HG03521 (cell line): ENCODE measurements around the gene SLC7A1.

Experiments used
- ATAC-seq: cut with Tn5 transposase; IDR thresholded peaks from one replicate; pipeline ENCODE4 v1.9.1; 2021; ENCODE audit warnings: mild to moderate bottlenecking, moderate library complexity; ENCODE audit not compliant: unreplicated experiment

Gene SLC7A1

GRCh38 chr13:29471551-29471950, 123.9 kb downstream of the SLC7A1 start:
- no peak for ATAC-seq

GRCh38 chr13:29465741-29466293, 129.7 kb downstream of the SLC7A1 start:
- ATAC-seq: no peak

- ATAC-seq: no peak
These were observed 131.3 kb downstream of the SLC7A1 start for GRCh38 chr13:29464105-29464679.

GRCh38 chr13:29459813-29460355, 135.6 kb downstream of the SLC7A1 start:
- ATAC-seq: no peak
